K562 (cell line): ENCODE results near the gene ABCC1. TPM values are rescaled to one million over a fixed set of nuclear protein-coding genes. Genes with fewer than 3 reads are reported as not detected.

Experiments used
- ATAC-seq: fragments of 200-7000 bp; cut with Tn5 transposase; 3 replicates; pipeline ENCODE4 v1.9.1; 2020; ENCODE audit warnings: moderate library complexity
- BruUV-seq: library from RNA; stranded (reverse); fragments of 400-500 nt; replicated peaks from 2 replicates; lab custom pipeline; 2021; lab: Mats Ljungman, UMichigan
- CTCF ChIA-PET: fragments of 300-600 bp; formaldehyde crosslinking; extraction: SDS; loops from one replicate; lab custom pipeline; 2021; ENCODE audit warnings: low intra/inter-chr PET ratio; lab: Yijun Ruan, JAX
- POLR2A ChIA-PET: fragments of 300-600, 350-650 bp; sonication (Branson Sonifier 250); formaldehyde crosslinking; extraction: SDS; loops from one replicate; lab custom pipeline; 2021; ENCODE audit warnings: antibody characterized with exemption, inconsistent platforms; lab: Yijun Ruan, JAX
- DNase-seq, 4 experiments: peaks; one replicate each; pipeline versions ENCODE4 v3.0.0 to v3.0.0-alpha.2; 2011 to 2018; ENCODE audit warnings: low spot score in 3 of 4, mixed read lengths in 3 of 4; ENCODE audit errors: extremely low read depth in 1 of 4
- FAIRE-seq: peaks from 2 replicates; lab custom pipeline; 2011; peaks lifted over from hg19 to GRCh38; lab: Jason Lieb, UNC
- H2AFZ ChIP-seq: 2 replicates; pipeline ENCODE4 v1.6.0; 2011; ENCODE audit warnings: low read depth, low read length, control low read depth, inconsistent platforms
- H3K27ac ChIP-seq: fragments of 200-600 bp; 3 replicates; pipeline ENCODE4 v1.8.0; 2011; ENCODE audit warnings: low read depth, mild to moderate bottlenecking, control low read depth, inconsistent platforms, low read length, moderate library complexity, mixed read lengths; ENCODE audit errors: extremely low read depth
- H3K27me3 ChIP-seq, 2 experiments: fragments of 300-600 bp in 1 of 2; 2 replicates in 1 of 2; 3 replicates in 1 of 2; pipeline versions ENCODE4 v1.6.0 to v1.8.0; 2011; ENCODE audit warnings: inconsistent platforms in 2 of 2, low read length in 2 of 2, mild to moderate bottlenecking in 1 of 2, mixed read lengths in 1 of 2, moderate library complexity in 1 of 2; ENCODE audit not compliant: control insufficient read depth in 2 of 2, insufficient read depth in 2 of 2
- H3K36me3 ChIP-seq: fragments of 300-600 bp; 3 replicates; pipeline ENCODE4 v1.8.0; 2011; ENCODE audit warnings: mild to moderate bottlenecking, low read length, inconsistent platforms; ENCODE audit not compliant: control insufficient read depth, insufficient read depth
- H3K4me1 ChIP-seq, 2 experiments: fragments of 200-600 bp in 1 of 2; replicated peaks in 1 of 2; 2 replicates in 1 of 2; 3 replicates in 1 of 2; pipeline versions ENCODE4 v1.5.1 to v1.8.0; 2011; ENCODE audit warnings: inconsistent platforms in 2 of 2, low read length in 2 of 2, mild to moderate bottlenecking in 1 of 2, mixed read lengths in 1 of 2, moderate library complexity in 1 of 2; ENCODE audit not compliant: control insufficient read depth in 2 of 2, insufficient read depth in 2 of 2
- H3K4me2 ChIP-seq: 2 replicates; pipeline ENCODE4 v1.6.1; 2011; ENCODE audit warnings: low read length, control low read depth, inconsistent platforms, mixed read lengths; ENCODE audit not compliant: insufficient read depth
- H3K4me3 ChIP-seq: fragments of 200-600 bp; sonication (generic), shearing (Covaris generic); 2 replicates; pipeline ENCODE4 v1.5.1; 2016; ENCODE audit warnings: control low read depth, inconsistent platforms
- H3K79me2 ChIP-seq: fragments of 200-600 bp; 3 replicates; pipeline ENCODE4 v1.8.0; 2011; ENCODE audit warnings: low read length, inconsistent platforms; ENCODE audit not compliant: control insufficient read depth, insufficient read depth
- H3K9ac ChIP-seq, 2 experiments: 2 replicates each; pipeline versions ENCODE4 v1.6.0 to v1.6.1; 2011; ENCODE audit warnings: low read depth in 2 of 2, low read length in 2 of 2, control low read depth in 1 of 2, inconsistent platforms in 1 of 2, mild to moderate bottlenecking in 1 of 2, mixed read lengths in 1 of 2; ENCODE audit not compliant: insufficient read depth in 1 of 2
- H3K9me1 ChIP-seq: one replicate; pipeline ENCODE4 v1.6.0; 2011; ENCODE audit warnings: inconsistent platforms, mild to moderate bottlenecking, low read length, moderate library complexity; ENCODE audit not compliant: control insufficient read depth, insufficient read depth
- H3K9me3 ChIP-seq: replicated peaks from 2 replicates; pipeline ENCODE4 v1.5.1; 2011; ENCODE audit warnings: low read depth, low read length, inconsistent platforms; ENCODE audit not compliant: control insufficient read depth, insufficient read depth
- H4K20me1 ChIP-seq: replicated peaks from 2 replicates; pipeline ENCODE4 v1.6.1; 2011; ENCODE audit warnings: low read length, inconsistent platforms, mixed read lengths; ENCODE audit not compliant: control insufficient read depth, insufficient read depth
- FOS ChIP-seq: IDR thresholded peaks from 3 replicates; pipeline ENCODE4 v1.6.1; 2011; ENCODE audit not compliant: insufficient read length; ENCODE audit errors: extremely low read depth
- PHF21A ChIP-seq: fragments of 450-650 bp; IDR thresholded peaks from 2 replicates; pipeline ENCODE4 v1.6.1; 2017; ENCODE audit warnings: low read depth, borderline replicate concordance
- PTBP1 ChIP-seq: fragments of 200-400 bp; formaldehyde crosslinking; IDR thresholded peaks from 2 replicates; pipeline ENCODE4 v1.6.1; 2017; ENCODE audit warnings: low read depth, low read length
- RNF219 ChIP-seq: fragments of 250-450 bp; sonication (Bioruptor Pico); IDR thresholded peaks from 2 replicates; pipeline ENCODE4 v1.5.0; 2022; ENCODE audit warnings: mild to moderate bottlenecking
- TEAD4 ChIP-seq, 2 experiments: sonication (generic) in 1 of 2; formaldehyde crosslinking in 1 of 2; IDR thresholded peaks; 2 replicates each; pipeline versions ENCODE4 v1.6.1 to v1.8.0; 2012 to 2022; ENCODE audit warnings: borderline replicate concordance in 1 of 2, inconsistent platforms in 1 of 2, low read length in 1 of 2, mild to moderate bottlenecking in 1 of 2, missing genetic modification reagents in 1 of 2
- ZNF445 ChIP-seq: fragments of 250-450 bp; sonication (Bioruptor Pico); IDR thresholded peaks from 2 replicates; pipeline ENCODE4 v1.4.0; 2020; ENCODE audit warnings: low read depth, mild to moderate bottlenecking, moderate library complexity
- WGBS: fragments of 100-300 bp; shearing (Covaris generic); methylation state at CpG from one replicate; pipeline ENCODE4 v1.1.6; 2016; ENCODE audit warnings: low coverage, mixed read lengths; ENCODE audit not compliant: insufficient coverage; ENCODE audit errors: missing lambda C conversion rate; 5-methylcytosine and 5-hydroxymethylcytosine counted together
- in situ Hi-C: fragments of 300-500 bp; cut with MboI; formaldehyde crosslinking; loops from 4 replicates; pipeline ENCODE4 v1.15.0; 2018; ENCODE audit warnings: inconsistent platforms, mixed read lengths
- intact Hi-C: fragments of 100-400 bp; cut with micrococcal nuclease; formaldehyde crosslinking; loops from 2 replicates; pipeline ENCODE4 v1.14.2; 2022
- polyA plus RNA-seq, 8 experiments: library from polyadenylated mRNA; depleted of rRNA in 4 of 8; stranded (reverse) in 5 of 8; unstranded in 3 of 8; fragments of >200 nt; fragmentation: Nextera tagmentation in 2 of 8; fragmentation: Illumina TruSeq in 1 of 8; extraction: Ambion mirVana in 2 of 8; extraction: Trizol in 1 of 8; gene quantifications; 2 replicates each; pipeline versions ENCODE4 v1.2.1 to v1.2.3, GENCODE V29; 2011 to 2014; ENCODE audit warnings: inconsistent platforms in 1 of 8, missing spikeins in 1 of 8
- total RNA-seq, 7 experiments: library from RNA; depleted of rRNA in 6 of 7; stranded (reverse); fragments of >200 nt in 6 of 7; fragmentation: Illumina TruSeq in 2 of 7; extraction: Trizol in 2 of 7; gene quantifications; 2 replicates each; pipeline versions ENCODE4 v1.2.1 to v1.2.3, GENCODE V29; 2011 to 2021; ENCODE audit warnings: low replicate concordance in 1 of 7

Gene ABCC1
- total and polyA plus RNA-seq, 9 of the 15 experiments (the other 6 are each of a cell fraction or from before 2014, with no cell fraction given): 3.9 to 41.6 (median 10.0) TPM

GRCh38 chr16:16110111-16110490, 160.7 kb downstream of the ABCC1 start:
- Histone ChIP-seq H3K4me1 (no peaks in the 10 kb centered on the region), H3K36me3 (peaks cover 78% of the 10 kb centered on the region), H3K9me1 (no peaks in the 10 kb centered on the region), H3K4me2 (no peak overlapping the region), H3K79me2 (no peaks in the 10 kb centered on the region), H2AFZ (no peak overlapping the region), H3K9ac (no peak overlapping the region), H3K9me3 (no peaks in the 10 kb centered on the region; the same call in 1 of the 2 replicates), H3K27ac (no peak overlapping the region), H4K20me1 (no peaks in the 10 kb centered on the region), H3K4me3 (no peak overlapping the region), H3K27me3 (no peaks in the 10 kb centered on the region)
- intact Hi-C loops: no loop called here
- no peak for ATAC-seq
- WGBS: 97% methylated on average over 9 of the region's 9 CpGs
- FAIRE-seq: no peak
- DNase-seq: no peak
- TF ChIP-seq ZNF445 (CRISPR knock-in tag) (no peak), TEAD4 (IDR thresholded peaks at IDR 0.05; ENCODE audit: low read length) (no peak), TEAD4 (CRISPR knock-in tag; IDR thresholded peaks at IDR 0.05; ENCODE audit: borderline replicate concordance) (no peak), PHF21A (no peak), FOS (no peak), PTBP1 (no peak), RNF219 (CRISPR knock-in tag) (no peak)
- in situ Hi-C loops: no loop called here
- CTCF ChIA-PET: no interaction called here
- POLR2A ChIA-PET: no interaction called here
- no TSS peak for BruUV-seq
